Tibial nerve (tissue), 4 donors: ENCODE results near the gene FNDC3B. TPM values are rescaled to one million over a fixed set of nuclear protein-coding genes. Genes with fewer than 3 reads are reported as not detected.
A peak's percentile ranks its signal among the peaks of the same experiment; 100 is the strongest.

Experiments
- DNase-seq, 2 donors: peaks; one replicate each; pipeline ENCODE4 v3.0.0-alpha.2; 2019; ENCODE audit warnings: low spot score in 2 of 2
- H3K27ac ChIP-seq, 4 donors: fragments of 200-600 bp; sonication (generic) in 3 of 4; one replicate each; pipeline ENCODE4 v1.5.1; 2017 to 2019; ENCODE audit warnings: mild to moderate bottlenecking in 1 of 4
- H3K27me3 ChIP-seq, 2 donors: fragments of 200-600 bp; sonication (generic) in 1 of 2; one replicate each; pipeline versions ENCODE4 v1.5.1 to v1.6.0; 2017 to 2019
- H3K36me3 ChIP-seq, 3 donors: fragments of 200-600 bp; sonication (generic); one replicate each; pipeline ENCODE4 v1.5.1; 2018 to 2019
- H3K4me1 ChIP-seq, 4 donors: fragments of 200-600 bp; sonication (generic) in 3 of 4; one replicate each; pipeline ENCODE4 v1.5.1; 2017 to 2019
- H3K4me3 ChIP-seq, 4 donors: fragments of 200-600 bp; sonication (generic) in 3 of 4; one replicate each; pipeline ENCODE4 v1.5.1; 2017 to 2019; ENCODE audit warnings: mild to moderate bottlenecking in 1 of 4, moderate library complexity in 1 of 4
- H3K9me3 ChIP-seq, 4 donors: fragments of 200-600 bp; sonication (generic) in 3 of 4; one replicate each; pipeline ENCODE4 v1.5.1; 2017 to 2019
- CTCF ChIP-seq, 5 experiments: fragments of 200-600 bp in 3 of 5; fragments of 450-650 bp in 2 of 5; sonication (generic) in 3 of 5; IDR thresholded peaks; one replicate each; pipeline ENCODE4 v1.5.1; 2016 to 2019; ENCODE audit warnings: antibody characterized with exemption in 5 of 5, mild to moderate bottlenecking in 3 of 5, moderate library complexity in 2 of 5
- EP300 ChIP-seq, 2 donors: sonication (generic); formaldehyde crosslinking; IDR thresholded peaks; one replicate each; pipeline ENCODE4 v1.6.1; 2017; ENCODE audit warnings: antibody characterized with exemption in 2 of 2, mild to moderate bottlenecking in 1 of 2
- POLR2A ChIP-seq, 2 donors: fragments of 450-650 bp; IDR thresholded peaks; one replicate each; pipeline ENCODE4 v1.6.1; 2017; ENCODE audit warnings: antibody characterized with exemption in 2 of 2, mild to moderate bottlenecking in 2 of 2, moderate library complexity in 2 of 2
- WGBS, 2 donors: methylation state at CpG; one replicate each; pipeline ENCODE4 v1.1.5; 2018; 5-methylcytosine and 5-hydroxymethylcytosine counted together
- total RNA-seq, 4 donors: library from RNA; depleted of rRNA; stranded (reverse); fragments of >200 nt; gene quantifications; one replicate each; pipeline ENCODE4 v1.1.0, GENCODE V29; 2016

The FNDC3B gene
- total RNA-seq, 4 donors from 2014 or later: 87.5 to 106 (median 95.7) TPM

GRCh38 chr3:172259111-172259541 lies 219.7 kb downstream of the FNDC3B start:
- 9 to 22% methylated on average over 6 of the region's 6 CpGs for WGBS, 2 donors
- Histone ChIP-seq H3K27ac (peak overlapping the region; percentile 9 to 89 (median 64)), H3K9me3 (no peaks in the 10 kb centered on the region), H3K4me3 (no peak overlapping the region), H3K36me3 (no peaks in the 10 kb centered on the region), H3K4me1 (peaks cover 9 to 90% (median 53%) of the 10 kb centered on the region in 4 donors), H3K27me3 (no peaks in the 10 kb centered on the region)
- TF ChIP-seq POLR2A (IDR thresholded peaks at IDR 0.05) (no peak), EP300 (IDR thresholded peaks at IDR 0.05) (no peak), CTCF (IDR thresholded peaks at IDR 0.05) (no peak)
- DNase-seq: no peak

GRCh38 chr3:172259726-172260248 lies 220.4 kb downstream of the FNDC3B start:
- Histone ChIP-seq H3K27me3 (no peaks in the 10 kb centered on the region), H3K4me1 (peaks cover 9 to 86% (median 53%) of the 10 kb centered on the region in 4 donors), H3K4me3 (no peak overlapping the region), H3K36me3 (no peaks in the 10 kb centered on the region), H3K27ac (peak overlapping the region; percentile 13 to 89 (median 64)), H3K9me3 (no peaks in the 10 kb centered on the region)
- 21 to 24% methylated on average over 2 of the region's 2 CpGs for WGBS, 2 donors
- no peak for DNase-seq
- TF ChIP-seq CTCF (IDR thresholded peaks at IDR 0.05) (no peak), EP300 (IDR thresholded peaks at IDR 0.05) (no peak), POLR2A (IDR thresholded peaks at IDR 0.05) (no peak)

- Histone ChIP-seq H3K4me3 (no peak overlapping the region), H3K4me1 (peaks cover 9 to 86% (median 53%) of the 10 kb centered on the region in 4 donors), H3K36me3 (no peaks in the 10 kb centered on the region), H3K27me3 (no peaks in the 10 kb centered on the region), H3K27ac (peak overlapping the region; percentile 13 to 89 (median 54)), H3K9me3 (no peaks in the 10 kb centered on the region)
- no peak for DNase-seq
- 56 to 68% methylated on average over 2 of the region's 2 CpGs for WGBS, 2 donors
- TF ChIP-seq POLR2A (IDR thresholded peaks at IDR 0.05) (no peak), CTCF (IDR thresholded peaks at IDR 0.05) (no peak), EP300 (IDR thresholded peaks at IDR 0.05) (no peak)
Measured at GRCh38 chr3:172260381-172260780, 221.0 kb downstream of the FNDC3B start.

GRCh38 chr3:172261054-172261453 lies 221.7 kb downstream of the FNDC3B start:
- 81 to 85% methylated on average over 5 of the region's 5 CpGs for WGBS, 2 donors
- Histone ChIP-seq H3K27ac (peak overlapping the region in 2 of 4 donors; percentile 61 to 89), H3K36me3 (no peaks in the 10 kb centered on the region), H3K27me3 (no peaks in the 10 kb centered on the region), H3K4me1 (peaks cover 9 to 79% (median 49%) of the 10 kb centered on the region in 4 donors), H3K9me3 (no peaks in the 10 kb centered on the region), H3K4me3 (no peak overlapping the region)
- no peak for TF ChIP-seq CTCF (IDR thresholded peaks at IDR 0.05)
- TF ChIP-seq POLR2A (IDR thresholded peaks at IDR 0.05): no peak
- no peak for TF ChIP-seq EP300 (IDR thresholded peaks at IDR 0.05)
- no peak for DNase-seq

- Histone ChIP-seq H3K36me3 (peaks cover 0 to 12% (median 0%) of the 10 kb centered on the region in 3 donors), H3K4me1 (peaks cover 9 to 61% (median 44%) of the 10 kb centered on the region in 4 donors), H3K27me3 (no peaks in the 10 kb centered on the region), H3K27ac (peak overlapping the region in 2 of 4 donors; percentile 57 to 89), H3K9me3 (no peaks in the 10 kb centered on the region), H3K4me3 (no peak overlapping the region)
- DNase-seq: no peak
- TF ChIP-seq CTCF (IDR thresholded peaks at IDR 0.05) (no peak), EP300 (IDR thresholded peaks at IDR 0.05) (no peak), POLR2A (IDR thresholded peaks at IDR 0.05) (no peak)
- 16 to 41% methylated on average over 1 of the region's 1 CpG for WGBS, 2 donors
Measured at GRCh38 chr3:172262991-172263608, 223.7 kb downstream of the FNDC3B start.
